Uterus (tissue), 4 donors: ENCODE measurements around the gene USP11. TPM values are rescaled to one million over a fixed set of nuclear protein-coding genes. Genes with fewer than 3 reads are reported as not detected.

ENCODE experiments used
- DNase-seq, 2 donors: peaks; one replicate each; pipeline ENCODE4 v3.0.0-alpha.2; 2019 to 2020
- H3K27ac ChIP-seq, 2 donors: fragments of 200-600 bp; sonication (generic); 1 replicate in 1 of 2; 2 replicates in 1 of 2; pipeline ENCODE4 v1.5.1; 2016 to 2018
- H3K27me3 ChIP-seq, 2 donors: fragments of 200-600 bp; sonication (generic); one replicate each; pipeline ENCODE4 v1.5.1; 2018 to 2019; ENCODE audit warnings: control low read depth in 1 of 2
- H3K36me3 ChIP-seq, 2 donors: fragments of 200-600 bp; sonication (generic); one replicate each; pipeline ENCODE4 v1.5.1; 2019; ENCODE audit warnings: control low read depth in 1 of 2
- H3K4me1 ChIP-seq, 2 donors: fragments of 200-600 bp; sonication (generic); one replicate each; pipeline ENCODE4 v1.5.1; 2018 to 2019; ENCODE audit warnings: control low read depth in 1 of 2
- H3K4me3 ChIP-seq, 2 donors: fragments of 200-600 bp; sonication (generic); 1 replicate in 1 of 2; 2 replicates in 1 of 2; pipeline ENCODE4 v1.5.1; 2018 to 2019; ENCODE audit warnings: mild to moderate bottlenecking in 1 of 2
- H3K9me3 ChIP-seq, 2 donors: fragments of 200-600 bp; sonication (generic); one replicate each; pipeline ENCODE4 v1.5.1; 2019; ENCODE audit warnings: control low read depth in 1 of 2
- POLR2A ChIP-seq, 2 donors: fragments of 450-650 bp; IDR thresholded peaks; one replicate each; pipeline ENCODE4 v1.6.1; 2016; ENCODE audit warnings: antibody characterized with exemption in 2 of 2, mild to moderate bottlenecking in 1 of 2, moderate library complexity in 1 of 2
- intact Hi-C: fragments of 100-400 bp; cut with DNase I; formaldehyde crosslinking; loops from one replicate; pipeline ENCODE4 v1.15.1; 2023; ENCODE audit warnings: low total_unique reads
- total RNA-seq, 4 donors: library from RNA; depleted of rRNA in 3 of 4; stranded (reverse); fragments of >200 nt in 3 of 4; gene quantifications; one replicate each; pipeline versions ENCODE4 v1.1.0 to v1.2.4, GENCODE V29; 2014 to 2023
- TF ChIP-seq, protein P1 (sequence below), 4 experiments: fragments of 200-600 bp in 2 of 4; fragments of 450-650 bp in 2 of 4; sonication (generic) in 2 of 4; IDR thresholded peaks; one replicate each; pipeline ENCODE4 v1.5.1; 2016 to 2019; ENCODE audit warnings: antibody characterized with exemption in 4 of 4, mild to moderate bottlenecking in 2 of 4, moderate library complexity in 1 of 4
- donor health status: DM: yes; HTN: yes; CAD: no.

Gene USP11
- total RNA-seq, 4 donors from 2014 or later: 53.2 to 181 (median 135) TPM

DNA sequence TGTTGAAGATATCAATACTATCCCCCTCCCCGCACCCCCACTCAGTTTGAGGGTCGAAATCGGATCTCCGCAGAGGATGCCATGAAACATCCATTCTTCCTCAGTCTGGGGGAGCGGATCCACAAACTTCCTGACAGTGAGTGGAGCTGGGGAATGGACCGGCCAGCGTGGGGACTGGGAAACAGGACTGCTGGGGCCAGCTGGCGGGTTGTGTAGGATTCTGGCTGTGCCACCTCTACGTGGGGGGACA is 5.5 kb upstream of the USP11 start:
- no peak for DNase-seq
- Histone ChIP-seq H3K9me3 (no peaks in the 10 kb centered on the region), H3K27me3 (no peaks in the 10 kb centered on the region), H3K36me3 (no peaks in the 10 kb centered on the region), H3K4me3 (no peak overlapping the region), H3K27ac (no peak overlapping the region), H3K4me1 (no peaks in the 10 kb centered on the region)
- TF ChIP-seq POLR2A (IDR thresholded peaks at IDR 0.05): no peak
- TF ChIP-seq, protein P1, sequence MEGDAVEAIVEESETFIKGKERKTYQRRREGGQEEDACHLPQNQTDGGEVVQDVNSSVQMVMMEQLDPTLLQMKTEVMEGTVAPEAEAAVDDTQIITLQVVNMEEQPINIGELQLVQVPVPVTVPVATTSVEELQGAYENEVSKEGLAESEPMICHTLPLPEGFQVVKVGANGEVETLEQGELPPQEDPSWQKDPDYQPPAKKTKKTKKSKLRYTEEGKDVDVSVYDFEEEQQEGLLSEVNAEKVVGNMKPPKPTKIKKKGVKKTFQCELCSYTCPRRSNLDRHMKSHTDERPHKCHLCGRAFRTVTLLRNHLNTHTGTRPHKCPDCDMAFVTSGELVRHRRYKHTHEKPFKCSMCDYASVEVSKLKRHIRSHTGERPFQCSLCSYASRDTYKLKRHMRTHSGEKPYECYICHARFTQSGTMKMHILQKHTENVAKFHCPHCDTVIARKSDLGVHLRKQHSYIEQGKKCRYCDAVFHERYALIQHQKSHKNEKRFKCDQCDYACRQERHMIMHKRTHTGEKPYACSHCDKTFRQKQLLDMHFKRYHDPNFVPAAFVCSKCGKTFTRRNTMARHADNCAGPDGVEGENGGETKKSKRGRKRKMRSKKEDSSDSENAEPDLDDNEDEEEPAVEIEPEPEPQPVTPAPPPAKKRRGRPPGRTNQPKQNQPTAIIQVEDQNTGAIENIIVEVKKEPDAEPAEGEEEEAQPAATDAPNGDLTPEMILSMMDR (IDR thresholded peaks at IDR 0.05): no peak
- intact Hi-C loops: no loop called here

DNA sequence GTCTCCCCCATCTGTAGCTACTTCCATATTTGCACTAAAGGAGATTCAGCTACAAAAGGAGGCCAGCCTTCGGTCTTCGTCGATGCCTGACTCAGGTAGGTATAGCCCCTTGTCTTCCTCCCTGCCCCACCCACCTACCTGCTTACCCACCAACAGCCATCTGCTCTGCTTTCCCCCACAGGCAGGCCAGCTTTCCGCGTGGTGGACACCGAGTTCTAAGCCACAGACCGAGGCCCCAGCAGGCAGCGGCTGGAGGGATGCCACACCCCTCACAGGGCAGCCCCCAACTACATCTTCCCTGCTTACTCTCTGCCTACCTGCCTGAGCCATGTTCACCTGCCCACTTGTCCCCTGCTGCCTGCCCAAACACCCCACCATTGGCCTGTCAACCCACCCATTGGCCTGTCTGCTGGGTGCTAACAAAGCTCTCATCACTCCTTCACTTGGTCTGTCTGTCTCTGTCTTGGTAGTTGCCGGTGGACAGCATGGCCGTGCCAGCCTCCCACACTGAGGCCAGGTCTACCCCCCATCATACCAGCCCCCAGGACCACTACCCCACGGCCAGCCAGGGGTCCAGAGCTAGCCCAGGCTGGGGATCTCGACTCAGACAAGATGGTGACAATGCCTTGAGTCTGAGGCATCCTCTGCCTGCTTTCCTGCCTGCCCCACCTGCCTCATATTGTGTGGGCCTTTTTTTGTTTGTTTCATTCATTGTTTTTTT is 4.1 kb upstream of the USP11 start:
- peak in 1 of 2 donors; percentile 13 for DNase-seq
- Histone ChIP-seq H3K27me3 (no peaks in the 10 kb centered on the region), H3K4me3 (no peak overlapping the region), H3K27ac (no peak overlapping the region), H3K36me3 (no peaks in the 10 kb centered on the region), H3K4me1 (no peaks in the 10 kb centered on the region), H3K9me3 (no peaks in the 10 kb centered on the region)
- intact Hi-C loops: no loop called here
- TF ChIP-seq, protein P1 (IDR thresholded peaks at IDR 0.05): no peak
- TF ChIP-seq POLR2A (IDR thresholded peaks at IDR 0.05): no peak

DNA sequence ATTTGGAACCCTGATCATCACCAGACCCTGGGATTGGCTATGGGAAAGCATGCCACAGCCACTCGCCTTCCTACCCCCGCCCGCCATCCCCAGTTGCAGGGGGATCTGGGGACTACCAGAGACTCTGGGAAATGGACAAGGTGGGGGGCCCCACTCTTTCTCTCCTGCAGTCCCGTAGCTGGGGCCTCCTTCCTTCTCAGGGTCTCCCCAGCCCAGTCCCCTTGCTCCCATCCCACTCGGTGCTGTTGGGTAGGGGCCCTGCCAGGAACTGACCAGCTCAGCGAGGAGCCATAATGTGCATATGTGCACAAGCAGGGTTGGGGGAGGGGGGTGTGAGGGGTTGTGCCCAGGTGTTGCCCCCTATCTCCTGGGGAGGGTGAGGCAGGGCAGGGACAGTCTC is 3.4 kb upstream of the USP11 start:
- Histone ChIP-seq H3K36me3 (no peaks in the 10 kb centered on the region), H3K9me3 (no peaks in the 10 kb centered on the region), H3K4me3 (no peak overlapping the region), H3K27ac (no peak overlapping the region), H3K4me1 (no peaks in the 10 kb centered on the region), H3K27me3 (no peaks in the 10 kb centered on the region)
- DNase-seq: peak in 1 of 2 donors; percentile 14
- intact Hi-C loops: no loop called here
- TF ChIP-seq, protein P1 (IDR thresholded peaks at IDR 0.05): no peak

DNA sequence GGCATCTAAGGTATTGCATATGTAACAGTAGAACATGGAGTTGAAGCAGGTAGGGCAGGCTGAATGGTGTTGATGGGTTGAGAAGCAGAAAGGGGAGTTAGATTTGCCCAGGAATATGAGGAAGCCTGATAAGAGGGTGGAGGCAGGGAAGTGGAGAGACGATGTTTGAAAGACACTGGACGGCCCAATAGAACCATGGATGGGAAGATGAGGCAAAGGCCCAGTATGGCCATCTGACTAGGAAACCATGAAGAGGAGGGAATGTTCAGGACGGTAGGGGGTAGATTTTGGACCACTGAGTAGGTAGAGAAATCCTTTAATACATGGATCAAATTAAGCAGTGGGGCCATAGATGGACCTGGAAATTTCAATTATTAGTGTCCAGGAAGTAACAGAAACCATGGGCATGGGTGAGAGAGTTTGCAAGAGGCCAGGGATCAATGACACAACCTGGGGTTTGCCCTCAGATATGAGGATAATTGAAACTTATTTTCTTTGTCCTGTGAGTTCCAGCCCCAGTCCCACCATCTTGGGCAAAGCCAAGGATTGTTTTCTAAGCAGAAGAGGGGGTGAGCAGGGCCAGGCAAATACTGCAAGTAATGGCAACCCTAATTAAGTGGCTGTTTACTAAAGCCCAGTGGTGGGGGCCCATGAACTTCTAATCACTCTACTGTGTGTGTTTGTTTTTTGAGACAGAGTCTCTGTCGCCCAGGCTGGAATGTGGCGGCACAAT is 2.5 kb upstream of the USP11 start:
- no peaks in the 10 kb centered on the region for H3K4me1 ChIP-seq
- TF ChIP-seq, protein P1 (IDR thresholded peaks at IDR 0.05): no peak
- TF ChIP-seq POLR2A (IDR thresholded peaks at IDR 0.05): no peak
- no peaks in the 10 kb centered on the region for H3K27me3 ChIP-seq
- H3K4me3 ChIP-seq: no peak overlapping the region
- intact Hi-C loops: no loop called here
- DNase-seq: no peak
- no peak overlapping the region for H3K27ac ChIP-seq
- no peaks in the 10 kb centered on the region for H3K9me3 ChIP-seq
- H3K36me3 ChIP-seq: no peaks in the 10 kb centered on the region

DNA sequence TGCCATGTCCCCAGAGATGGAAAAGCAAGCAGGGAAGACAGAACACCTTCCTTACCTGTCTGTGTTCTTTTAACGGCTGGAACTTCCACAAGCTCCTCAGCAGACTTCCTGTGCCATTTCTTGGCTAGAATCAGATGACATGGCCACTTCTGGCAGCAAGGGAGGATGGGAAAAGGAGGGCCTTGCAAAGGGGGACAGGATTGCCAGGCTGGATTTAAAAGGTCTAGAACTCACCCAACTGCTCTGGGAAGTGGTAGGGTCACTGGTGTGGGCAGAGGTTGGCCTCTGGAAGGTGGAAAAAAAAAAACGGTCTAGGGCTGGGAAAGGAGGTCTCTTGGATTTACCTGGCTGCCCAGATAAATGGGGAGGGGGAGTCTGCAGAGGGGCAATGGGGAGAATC is 1.6 kb upstream of the USP11 start:
- Histone ChIP-seq H3K27me3 (no peaks in the 10 kb centered on the region), H3K4me3 (no peak overlapping the region), H3K36me3 (no peaks in the 10 kb centered on the region), H3K27ac (no peak overlapping the region), H3K9me3 (no peaks in the 10 kb centered on the region), H3K4me1 (peaks cover 0 to 4% of the 10 kb centered on the region in 2 donors)
- DNase-seq: no peak
- intact Hi-C loops: no loop called here
- TF ChIP-seq POLR2A (IDR thresholded peaks at IDR 0.05): no peak
- TF ChIP-seq, protein P1 (IDR thresholded peaks at IDR 0.05): no peak
